Amniotic stem cell (primary cell): ENCODE measurements around the gene LOC101059915.
A peak's percentile ranks its signal among the peaks of the same experiment; 100 is the strongest.

Experiments used
- DNase-seq: peaks from one replicate; lab custom pipeline; 2025; lab: John Stamatoyannopoulos, UW

Gene LOC101059915

GRCh38 chrX:71667328-71668247 lies at the start of gene LOC101059915:
Gene LOC101059915 (plus strand): TSS chrX:71667546.
- DNase-seq = no peak

DNA sequence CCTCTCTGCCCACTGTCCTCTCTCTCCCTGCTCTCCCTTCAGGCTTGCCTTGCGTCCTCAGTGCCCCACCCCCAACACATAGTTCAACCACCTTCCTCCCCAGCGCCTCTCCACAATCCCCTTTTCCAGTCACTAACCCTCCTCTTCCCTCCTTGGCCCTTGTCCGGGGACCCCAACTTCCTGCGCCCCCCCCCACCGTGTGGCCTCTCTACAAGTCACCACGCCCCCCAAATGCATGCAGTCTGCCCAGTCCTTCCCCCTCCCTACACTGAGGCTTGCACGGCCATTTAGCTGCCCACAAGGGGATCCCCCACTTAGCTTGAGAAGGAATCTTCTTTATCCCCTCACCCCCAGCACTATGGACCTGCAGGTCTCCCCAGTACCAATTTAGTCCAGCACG lies 49.6 kb upstream of the LOC101059915 start:
- DNase-seq = no peak

DNA sequence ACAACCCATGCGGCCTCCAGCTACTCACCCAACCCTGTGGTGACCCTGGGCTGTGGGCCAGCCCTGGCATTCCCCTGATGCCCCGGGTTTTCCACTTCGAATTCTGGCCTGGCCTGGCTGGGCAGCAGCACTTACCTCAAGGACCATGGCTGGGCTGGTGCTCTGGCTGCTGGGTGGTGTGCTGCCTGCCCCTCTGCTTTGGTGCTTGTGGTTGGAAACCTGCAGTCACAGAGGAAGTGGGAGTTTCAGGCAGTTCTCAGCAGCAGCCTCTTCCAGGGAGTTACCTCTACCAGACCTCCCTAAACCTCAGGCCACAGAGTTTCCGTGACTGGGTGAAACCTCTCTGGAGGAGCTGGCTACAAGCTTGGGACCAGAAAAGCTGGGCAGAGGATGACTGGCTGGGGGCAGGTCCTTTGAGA lies 49.0 kb upstream of the LOC101059915 start, which contains the start of gene CXCR3:
TSS of gene CXCR3 (minus strand) at position 209 of the 419 bp plus-strand sequence. CDS start at position 147, 62 bp downstream.
- no peak for DNase-seq

DNA sequence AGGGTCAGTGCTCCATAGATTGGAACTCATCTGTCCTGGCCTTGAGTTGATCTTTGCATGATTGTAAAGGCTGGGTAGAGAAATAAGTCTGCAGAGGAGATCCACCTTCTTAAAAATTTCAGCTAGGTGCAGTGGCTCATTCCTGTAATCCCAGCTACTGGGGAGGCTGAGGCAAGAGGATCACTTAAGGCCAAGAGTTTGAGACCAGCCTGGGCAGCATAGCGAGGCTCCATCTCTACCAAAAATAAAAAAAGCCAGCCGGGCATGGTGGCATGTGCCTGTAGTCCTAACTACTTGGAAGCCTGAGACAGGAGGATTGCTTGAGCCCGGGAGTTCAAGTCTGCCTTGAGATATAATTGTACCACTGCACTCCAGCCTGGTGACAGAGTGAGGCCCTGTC lies 48.6 kb upstream of the LOC101059915 start:
- no peak for DNase-seq

GRCh38 chrX:71619193-71619592 lies 48.2 kb upstream of the LOC101059915 start:
- no peak for DNase-seq

DNA sequence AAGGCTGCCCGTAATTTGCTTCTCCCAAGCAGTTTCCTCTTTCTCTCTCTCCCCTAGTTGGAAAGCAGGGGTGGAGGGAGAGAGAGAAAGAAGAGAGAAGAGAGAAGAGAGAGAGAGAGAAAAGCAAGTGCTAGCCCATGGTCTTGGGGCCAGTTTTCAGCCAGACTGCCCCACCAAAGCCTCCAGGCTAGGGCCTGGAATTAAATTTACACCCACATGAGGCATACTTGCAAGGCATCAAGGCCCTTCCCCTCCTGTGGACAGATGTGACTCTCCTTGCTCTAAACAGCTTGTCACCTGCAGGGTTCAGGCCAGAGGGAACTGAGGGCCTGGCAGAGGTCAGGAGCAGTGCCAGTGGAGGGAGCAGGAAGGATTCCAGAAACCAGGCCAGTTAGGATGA lies 47.4 kb upstream of the LOC101059915 start:
- no peak for DNase-seq

- DNase-seq = no peak
Measured at GRCh38 chrX:71621603-71622002, 45.7 kb upstream of the LOC101059915 start.

DNA sequence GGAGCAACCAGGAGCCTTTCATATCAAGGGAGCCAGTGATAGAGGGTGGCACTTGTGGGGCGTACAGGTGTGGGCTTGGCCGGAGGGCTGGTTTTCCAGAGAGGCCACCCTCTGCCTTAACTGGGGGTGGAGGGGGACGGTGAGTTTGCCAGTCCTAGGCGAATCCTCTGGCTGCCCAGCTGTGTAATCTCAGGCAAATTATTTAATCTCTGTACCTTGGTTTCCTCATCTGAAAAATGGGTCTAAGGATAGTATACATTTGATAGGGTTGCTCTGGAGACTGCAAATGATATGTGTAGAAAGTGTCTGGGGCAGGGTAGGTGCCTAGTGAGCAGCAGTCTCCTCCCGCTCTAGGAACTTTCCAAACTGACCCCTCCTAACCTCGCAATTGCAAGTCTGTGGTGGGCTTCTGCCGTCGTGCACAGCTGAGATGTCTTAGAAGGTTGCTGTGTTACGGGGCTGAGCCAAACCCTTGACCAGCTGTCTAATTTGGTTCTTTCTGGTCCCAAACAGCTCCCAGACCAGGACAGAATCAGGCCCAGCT lies 45.2 kb upstream of the LOC101059915 start:
- no peak for DNase-seq

DNA sequence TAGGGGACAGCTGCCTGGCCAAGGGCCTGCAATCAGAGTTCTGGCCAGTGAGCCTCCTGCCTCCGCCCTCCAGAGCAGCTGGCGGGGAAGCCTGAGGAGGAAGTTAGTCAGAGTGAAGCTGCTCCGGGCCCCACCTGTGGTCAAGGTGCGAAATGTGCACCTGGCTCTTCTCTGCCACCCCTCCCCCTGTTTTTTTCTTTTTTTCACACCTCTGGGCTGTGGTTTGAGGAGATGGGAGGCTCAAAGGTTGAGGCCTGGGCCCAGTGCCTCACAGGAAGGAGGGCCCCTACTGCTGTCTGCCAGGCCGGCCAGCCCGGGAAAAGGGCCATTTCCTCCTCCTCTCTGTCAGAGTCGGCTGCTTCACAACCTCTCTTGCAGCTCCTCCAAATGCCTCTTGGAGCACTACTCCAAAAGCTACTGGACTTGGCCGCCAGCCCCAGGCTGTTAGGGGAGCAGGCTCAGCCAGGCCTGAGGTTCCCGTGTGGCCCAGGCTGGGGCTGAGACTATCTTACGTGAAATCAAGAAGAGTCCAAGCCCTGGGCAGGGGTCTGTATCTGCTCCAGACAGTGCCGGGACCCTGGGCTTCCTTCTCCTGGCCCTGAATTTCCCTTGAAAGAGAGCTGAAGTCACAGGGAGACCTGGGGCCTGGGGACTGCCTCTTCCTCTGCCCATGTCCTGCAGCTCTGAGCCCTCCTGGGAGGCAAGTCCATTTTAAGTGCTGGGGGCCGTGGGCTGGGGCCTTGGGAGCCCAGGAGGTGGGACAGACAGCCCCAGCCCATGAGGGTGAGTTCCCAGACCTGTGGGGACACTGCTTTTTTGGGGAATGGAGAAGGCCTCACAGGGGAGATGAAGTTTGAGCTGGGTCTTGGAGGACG lies 44.5 kb upstream of the LOC101059915 start:
- DNase-seq = no peak

DNA sequence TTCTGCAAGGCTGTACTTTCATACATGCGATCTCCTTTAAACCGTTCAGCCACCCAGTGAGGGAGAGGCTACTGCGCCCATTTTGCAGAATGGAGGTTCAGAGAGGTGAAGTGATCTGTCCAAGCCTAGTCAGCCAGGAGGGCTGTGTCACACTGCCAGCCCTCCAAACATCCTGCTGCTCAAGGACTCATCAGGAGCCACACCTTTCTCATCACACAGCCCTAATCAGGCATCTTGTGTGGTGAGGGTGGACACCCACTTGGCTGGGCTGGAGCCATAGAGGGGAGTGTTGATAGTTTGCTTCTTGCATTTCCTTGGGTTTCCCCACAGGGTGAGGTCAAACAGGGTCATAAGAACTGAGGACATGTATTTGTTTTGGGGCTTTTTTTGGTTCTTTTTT lies 43.6 kb upstream of the LOC101059915 start:
- no peak for DNase-seq

GRCh38 chrX:71625471-71625870 lies 41.9 kb upstream of the LOC101059915 start:
- DNase-seq = no peak

- DNase-seq = no peak
Measured at GRCh38 chrX:71626576-71626975, 40.8 kb upstream of the LOC101059915 start.

GRCh38 chrX:71627588-71628404 lies 39.5 kb upstream of the LOC101059915 start:
- no peak for DNase-seq

GRCh38 chrX:71629467-71629866 lies 37.9 kb upstream of the LOC101059915 start:
- no peak for DNase-seq

- no peak for DNase-seq
Measured at GRCh38 chrX:71632923-71633657, 34.3 kb upstream of the LOC101059915 start.

- DNase-seq = no peak
Measured at GRCh38 chrX:71634366-71634765, 33.0 kb upstream of the LOC101059915 start.

DNA sequence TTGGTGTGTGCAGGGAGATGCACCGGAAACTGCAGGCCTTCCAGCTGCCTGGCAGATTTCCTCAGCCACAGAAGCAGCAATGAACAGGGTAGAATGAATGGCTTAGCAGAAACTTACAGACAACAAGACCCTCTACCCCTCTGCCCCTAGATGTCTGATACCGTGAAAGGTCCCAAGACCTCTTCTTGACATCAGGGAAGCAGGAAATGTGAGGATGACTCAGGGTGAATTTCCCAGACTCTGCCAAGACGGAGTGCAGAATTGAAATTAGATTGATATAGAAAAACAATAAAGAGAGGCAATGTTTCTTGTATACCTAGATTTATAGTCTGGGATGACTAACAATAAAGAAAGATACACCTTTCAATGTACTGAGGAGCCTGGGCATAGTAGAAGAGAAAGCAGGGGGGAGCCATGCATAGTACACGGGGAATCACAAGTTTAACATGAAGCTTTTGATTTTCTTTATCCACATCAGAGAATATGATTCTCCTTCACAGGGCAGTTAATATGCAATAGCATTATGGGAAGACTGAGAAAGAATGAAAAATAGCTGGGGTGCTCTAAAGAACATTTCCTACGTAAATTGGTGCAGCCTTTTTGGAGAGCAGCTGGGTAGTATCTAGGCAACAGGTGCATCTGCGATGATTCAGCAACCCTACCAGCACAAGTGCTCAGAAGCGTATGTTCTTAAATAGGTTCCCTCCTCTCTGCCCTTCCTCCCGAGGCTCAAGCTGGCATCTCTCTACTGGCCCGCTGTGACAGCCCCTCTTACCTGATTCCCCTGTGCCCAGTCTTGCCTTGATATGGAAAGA lies 30.7 kb upstream of the LOC101059915 start:
- no peak for DNase-seq

DNA sequence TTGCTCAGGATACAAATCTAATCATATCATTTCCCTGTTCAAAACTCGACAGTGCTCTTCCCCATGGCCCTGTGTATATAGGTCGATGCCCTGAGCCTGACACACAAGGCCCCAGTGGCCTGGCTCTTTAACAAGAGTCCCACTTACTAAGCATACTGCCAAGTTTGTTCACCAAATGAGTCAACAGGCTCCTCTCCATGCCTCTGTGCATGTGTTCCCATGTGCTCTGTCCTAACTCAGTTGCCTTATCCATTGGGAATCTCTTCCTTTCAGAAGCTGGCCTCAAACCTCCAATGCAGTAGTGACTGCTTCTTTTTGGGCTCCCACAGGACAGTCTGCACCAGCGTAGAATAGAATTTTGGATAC lies 30.1 kb upstream of the LOC101059915 start:
- DNase-seq = no peak

DNA sequence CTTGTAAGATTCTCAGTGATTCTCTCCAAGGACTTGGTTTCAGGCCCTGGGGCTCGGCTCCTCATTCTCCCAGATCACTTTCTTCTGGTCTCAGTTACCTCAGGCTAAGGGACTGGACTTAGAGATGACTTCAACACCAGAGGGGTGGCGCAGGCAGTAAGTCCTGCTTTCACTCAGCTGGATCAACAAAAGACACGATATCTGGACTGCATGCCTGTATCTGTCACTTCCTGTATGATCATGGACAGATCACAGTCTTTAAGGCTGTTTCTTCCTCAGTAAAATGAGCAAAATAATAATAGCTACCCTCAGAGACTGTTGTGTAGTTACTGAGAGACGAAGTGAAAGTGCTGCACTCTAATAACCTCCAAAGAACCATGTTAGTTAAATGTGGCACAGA lies 29.5 kb upstream of the LOC101059915 start:
- peak; percentile 1 for DNase-seq

- DNase-seq = no peak
Measured at GRCh38 chrX:71638409-71638808, 28.9 kb upstream of the LOC101059915 start.
